Activated CD8-positive, alpha-beta memory T cell treated with anti-CD3 and anti-CD28 coated beads, Interleukin-2, amount 10 ng/mL, durations not matched to agents 7 days and 5 days (primary cell): ENCODE data around the gene CCDC124. TPM values are rescaled to one million over a fixed set of nuclear protein-coding genes. Genes with fewer than 3 reads are reported as not detected.
"Not testable (repeated sequence)": the region's sequence is repeated elsewhere in the genome, so short reads cannot be mapped to it uniquely, and the experiment has no call there.

Source experiments
- ATAC-seq: fragments of 150-1000 bp; cut with Tn5 transposase; one replicate; pipeline ENCODE4 v1.10.0; 2021; ENCODE audit warnings: moderate library complexity
- CTCF ChIA-PET: fragments of 350-600 bp; sonication (Branson Sonifier 250); formaldehyde crosslinking; loops from one replicate; lab custom pipeline; 2021; ENCODE audit warnings: antibody characterized with exemption; lab: Charles Lee
- DNase-seq: peaks from one replicate; pipeline ENCODE4 v3.0.0-alpha.2; 2020
- H3K27ac Mint-ChIP-seq: one replicate; pipeline ENCODE4 v1.8.0; 2021; ENCODE audit warnings: mild to moderate bottlenecking, mixed read lengths
- H3K27me3 Mint-ChIP-seq: one replicate; pipeline ENCODE4 v1.8.0; 2021; ENCODE audit warnings: mixed read lengths
- H3K36me3 Mint-ChIP-seq: one replicate; pipeline ENCODE4 v1.8.0; 2021; ENCODE audit warnings: mild to moderate bottlenecking, mixed read lengths
- H3K4me1 Mint-ChIP-seq: one replicate; pipeline ENCODE4 v1.8.0; 2021; ENCODE audit warnings: mixed read lengths
- H3K4me3 Mint-ChIP-seq: one replicate; pipeline ENCODE4 v1.8.0; 2021; ENCODE audit warnings: mild to moderate bottlenecking, moderate library complexity, mixed read lengths
- H3K9me3 Mint-ChIP-seq: one replicate; pipeline ENCODE4 v1.8.0; 2022; ENCODE audit warnings: low read depth, mixed read lengths
- total RNA-seq, 2 experiments: library from RNA; stranded (reverse); gene quantifications; one replicate each; pipeline ENCODE4 v1.2.3, GENCODE V29; 2021

CCDC124 gene
- total RNA-seq, 2 experiments from 2014 or later = 83.8 to 101 TPM

DNA sequence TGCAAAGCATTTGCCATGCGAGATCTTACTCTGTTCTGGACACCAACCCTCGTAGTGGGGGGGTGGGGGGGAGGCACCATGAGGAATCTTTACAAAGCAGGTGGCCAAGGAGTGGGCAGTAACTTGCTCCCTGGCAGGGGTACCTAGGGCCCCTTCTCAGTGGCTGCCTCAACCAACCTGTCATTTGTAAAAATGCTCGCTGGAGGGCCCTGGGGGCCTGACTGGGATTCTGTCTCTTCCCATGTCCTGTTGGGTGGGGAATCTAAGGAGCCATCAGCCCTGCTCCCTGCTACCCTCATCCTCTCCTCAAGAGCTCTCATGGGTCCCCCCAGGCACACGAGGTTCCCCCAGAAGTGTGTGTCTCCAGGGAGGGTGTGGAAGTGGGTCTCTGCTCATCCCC lies 35.5 kb downstream of the CCDC124 start:
- no peak overlapping the region for H3K4me3 Mint-ChIP-seq
- peaks cover 2% of the 10 kb centered on the region for H3K4me1 Mint-ChIP-seq
- CTCF ChIA-PET = interaction anchor here (1.2 to 6.9 kb wide), 3 partner anchors 27 to 182 kb away, joined by 3 to 34 read pairs (median 4); no protein-coding TSS in a partner anchor
- DNase-seq (no peak), ATAC-seq (no peak)
- H3K27me3 Mint-ChIP-seq = peaks cover 41% of the 10 kb centered on the region
- no peaks in the 10 kb centered on the region for H3K9me3 Mint-ChIP-seq
- no peaks in the 10 kb centered on the region for H3K36me3 Mint-ChIP-seq
- no peak overlapping the region for H3K27ac Mint-ChIP-seq

DNA sequence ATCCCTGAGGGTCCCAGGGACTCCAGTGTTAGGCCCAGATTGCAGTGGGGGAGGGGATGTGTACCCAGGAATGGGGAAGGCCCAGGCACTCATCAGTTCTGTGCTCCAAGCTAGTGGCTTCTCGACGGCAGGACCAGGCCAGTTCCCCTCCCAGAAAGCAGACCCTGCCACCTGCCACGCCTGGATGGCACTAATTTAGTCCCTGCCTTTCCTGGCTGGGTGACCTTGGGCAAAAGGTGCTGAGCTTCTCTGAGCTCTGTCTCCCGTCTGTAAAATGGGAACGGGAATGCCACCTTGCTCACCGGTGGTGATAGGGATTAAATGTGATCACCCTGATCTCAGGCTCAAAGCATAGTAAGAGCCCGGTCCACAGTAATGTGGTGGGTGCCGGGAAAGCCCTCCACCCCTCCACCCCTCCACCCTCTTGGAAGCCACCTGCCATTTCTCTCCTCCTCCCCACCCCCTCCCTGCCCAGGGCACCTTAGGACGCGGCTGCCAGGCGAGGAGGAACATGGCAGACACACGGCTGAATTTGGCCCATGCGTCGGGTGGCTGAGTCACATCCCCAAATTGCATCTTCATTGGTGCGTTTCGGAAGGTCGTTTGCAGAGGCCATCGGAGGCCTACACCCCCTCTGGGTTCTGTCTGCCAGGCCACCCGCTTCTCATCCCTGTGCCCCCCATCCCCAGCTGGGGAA lies 36.4 kb downstream of the CCDC124 start:
- no peaks in the 10 kb centered on the region for H3K9me3 Mint-ChIP-seq
- no peak overlapping the region for H3K4me3 Mint-ChIP-seq
- H3K36me3 Mint-ChIP-seq = no peaks in the 10 kb centered on the region
- peaks cover 34% of the 10 kb centered on the region for H3K27me3 Mint-ChIP-seq
- no peak overlapping the region for H3K27ac Mint-ChIP-seq
- DNase-seq (no peak), ATAC-seq (no peak)
- peaks cover 2% of the 10 kb centered on the region for H3K4me1 Mint-ChIP-seq
- CTCF ChIA-PET = interaction anchor here (0.5 to 6.9 kb wide), 4 partner anchors 26 to 182 kb away, joined by 3 to 34 read pairs (median 4); no protein-coding TSS in a partner anchor

GRCh38 chr19:17972230-17972629 lies 39.4 kb downstream of the CCDC124 start:
- Mint-ChIP-seq H3K9me3 (no peaks in the 10 kb centered on the region), H3K27ac (no peak overlapping the region), H3K36me3 (no peaks in the 10 kb centered on the region), H3K4me1 (peaks cover 2% of the 10 kb centered on the region), H3K27me3 (peaks cover 8% of the 10 kb centered on the region), H3K4me3 (no peak overlapping the region)
- CTCF ChIA-PET = no interaction called here
- no peak for ATAC-seq
- DNase-seq = no peak

- DNase-seq = no peak
- Mint-ChIP-seq H3K27ac (no peak overlapping the region), H3K4me3 (no peak overlapping the region), H3K9me3 (no peaks in the 10 kb centered on the region), H3K27me3 (peaks cover 4% of the 10 kb centered on the region), H3K4me1 (no peaks in the 10 kb centered on the region), H3K36me3 (no peaks in the 10 kb centered on the region)
- no peak for ATAC-seq
- CTCF ChIA-PET = no interaction called here
Observed at GRCh38 chr19:17973759-17974158, 40.9 kb downstream of the CCDC124 start.

GRCh38 chr19:17974551-17974950 lies 41.7 kb downstream of the CCDC124 start:
- H3K27ac Mint-ChIP-seq = no peak overlapping the region
- DNase-seq = no peak
- H3K4me3 Mint-ChIP-seq = no peak overlapping the region
- H3K9me3 Mint-ChIP-seq = no peaks in the 10 kb centered on the region
- peak; percentile 33 for ATAC-seq
- peaks cover 8% of the 10 kb centered on the region for H3K27me3 Mint-ChIP-seq
- H3K4me1 Mint-ChIP-seq = peaks cover 1% of the 10 kb centered on the region
- no peaks in the 10 kb centered on the region for H3K36me3 Mint-ChIP-seq
- CTCF ChIA-PET = no interaction called here

- H3K27ac Mint-ChIP-seq = no peak overlapping the region
- ATAC-seq (no peak), DNase-seq (no peak)
- CTCF ChIA-PET = no interaction called here
- no peaks in the 10 kb centered on the region for H3K36me3 Mint-ChIP-seq
- no peaks in the 10 kb centered on the region for H3K9me3 Mint-ChIP-seq
- peaks cover 3% of the 10 kb centered on the region for H3K4me1 Mint-ChIP-seq
- H3K4me3 Mint-ChIP-seq = no peak overlapping the region
- H3K27me3 Mint-ChIP-seq = peaks cover 10% of the 10 kb centered on the region
Observed at GRCh38 chr19:17975032-17975431, 42.2 kb downstream of the CCDC124 start.

DNA sequence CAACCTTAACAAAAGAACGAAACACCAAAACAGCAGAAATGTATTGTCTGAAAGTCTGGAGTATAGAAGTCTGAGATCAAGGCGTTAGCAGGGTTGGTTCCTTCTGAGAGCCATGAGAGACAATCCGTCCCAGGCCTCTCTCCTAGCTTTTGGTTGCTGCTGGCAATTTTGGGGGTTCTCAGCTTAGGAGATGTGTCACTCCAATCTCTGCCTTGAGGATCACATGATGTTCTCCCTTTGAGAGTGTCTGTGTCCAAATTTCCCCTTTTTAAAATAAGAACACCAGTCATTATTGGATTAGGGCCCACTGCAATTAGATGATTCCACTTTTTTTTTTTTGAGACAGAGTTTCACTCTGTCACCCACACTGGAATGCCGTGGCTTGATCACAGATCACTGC lies 44.2 kb downstream of the CCDC124 start:
- Mint-ChIP-seq H3K4me3 (no peak overlapping the region), H3K9me3 (no peaks in the 10 kb centered on the region), H3K36me3 (no peaks in the 10 kb centered on the region), H3K4me1 (peaks cover 3% of the 10 kb centered on the region), H3K27ac (no peak overlapping the region), H3K27me3 (peaks cover 15% of the 10 kb centered on the region)
- DNase-seq (no peak), ATAC-seq (no peak)
- CTCF ChIA-PET = interaction anchor here (1.6 kb wide), 1 partner anchor 39 kb away, joined by 4 read pairs; no protein-coding TSS in a partner anchor

DNA sequence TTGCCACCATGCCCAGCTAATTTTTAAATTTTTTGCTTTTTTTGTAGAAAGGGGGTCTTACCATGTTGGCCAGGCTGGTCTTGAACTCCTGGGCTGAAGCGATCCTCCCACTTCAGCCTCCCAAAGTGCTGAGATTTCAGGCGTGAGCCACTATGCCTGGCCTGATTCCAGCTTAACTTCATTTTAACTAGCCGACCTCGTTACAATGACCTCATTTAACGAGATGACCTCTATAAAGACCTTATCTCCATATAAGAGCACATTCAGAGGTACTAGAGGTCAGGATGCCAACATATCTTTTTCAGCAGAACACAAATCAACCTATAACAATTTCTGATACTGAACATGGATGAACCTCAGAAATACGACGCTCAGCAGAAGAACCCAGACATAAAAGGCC lies 44.7 kb downstream of the CCDC124 start:
- no peak for DNase-seq
- CTCF ChIA-PET = interaction anchor here (1.3 to 1.7 kb wide), 3 partner anchors 20 to 79 kb away, joined by 3 to 4 read pairs (median 4); no protein-coding TSS in a partner anchor
- no peak for ATAC-seq
- peaks cover 3% of the 10 kb centered on the region for H3K4me1 Mint-ChIP-seq
- H3K36me3 Mint-ChIP-seq = no peaks in the 10 kb centered on the region
- no peaks in the 10 kb centered on the region for H3K9me3 Mint-ChIP-seq
- H3K4me3 Mint-ChIP-seq = no peak overlapping the region
- peaks cover 15% of the 10 kb centered on the region for H3K27me3 Mint-ChIP-seq
- H3K27ac Mint-ChIP-seq = no peak overlapping the region

DNA sequence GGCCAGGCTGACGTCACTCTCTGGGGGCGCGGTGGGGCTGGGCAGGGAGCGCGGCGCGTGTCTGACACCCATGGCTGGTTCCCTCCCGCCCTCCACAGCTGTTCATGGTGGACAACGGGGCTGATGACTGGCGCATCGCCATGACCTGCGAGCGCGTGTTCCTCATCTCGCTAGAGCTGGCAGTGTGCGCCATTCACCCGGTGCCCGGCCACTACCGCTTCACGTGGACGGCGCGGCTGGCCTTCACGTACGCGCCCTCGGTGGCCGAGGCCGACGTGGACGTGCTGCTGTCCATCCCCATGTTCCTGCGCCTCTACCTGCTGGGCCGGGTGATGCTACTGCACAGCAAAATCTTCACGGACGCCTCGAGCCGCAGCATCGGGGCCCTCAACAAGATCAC lies 48.8 kb downstream of the CCDC124 start:
- Mint-ChIP-seq H3K36me3 (no peaks in the 10 kb centered on the region), H3K4me3 (no peak overlapping the region), H3K27me3 (peaks cover 15% of the 10 kb centered on the region), H3K9me3 (no peaks in the 10 kb centered on the region), H3K4me1 (peaks cover 3% of the 10 kb centered on the region), H3K27ac (no peak overlapping the region)
- CTCF ChIA-PET = interaction anchor here (1.0 kb wide), 1 partner anchor 15 kb away, joined by 3 read pairs; no protein-coding TSS in a partner anchor
- no peak for DNase-seq
- no peak for ATAC-seq

- Mint-ChIP-seq H3K36me3 (no peaks in the 10 kb centered on the region), H3K27me3 (peaks cover 15% of the 10 kb centered on the region), H3K4me3 (no peak overlapping the region), H3K27ac (no peak overlapping the region), H3K9me3 (no peaks in the 10 kb centered on the region), H3K4me1 (peaks cover 3% of the 10 kb centered on the region)
- no peak for ATAC-seq
- CTCF ChIA-PET = interaction anchor here (1.0 kb wide), 1 partner anchor 14 kb away, joined by 3 read pairs; no protein-coding TSS in a partner anchor
- no peak for DNase-seq
Observed at GRCh38 chr19:17982430-17982829, 49.6 kb downstream of the CCDC124 start.

GRCh38 chr19:17985037-17985818 lies 52.4 kb downstream of the CCDC124 start:
- H3K4me1 Mint-ChIP-seq = no peaks in the 10 kb centered on the region
- no peak overlapping the region for H3K27ac Mint-ChIP-seq
- H3K4me3 Mint-ChIP-seq = no peak overlapping the region
- H3K36me3 Mint-ChIP-seq = no peaks in the 10 kb centered on the region
- DNase-seq (no peak), ATAC-seq (no peak)
- CTCF ChIA-PET = no interaction called here
- H3K27me3 Mint-ChIP-seq = peaks cover 4% of the 10 kb centered on the region
- no peaks in the 10 kb centered on the region for H3K9me3 Mint-ChIP-seq

DNA sequence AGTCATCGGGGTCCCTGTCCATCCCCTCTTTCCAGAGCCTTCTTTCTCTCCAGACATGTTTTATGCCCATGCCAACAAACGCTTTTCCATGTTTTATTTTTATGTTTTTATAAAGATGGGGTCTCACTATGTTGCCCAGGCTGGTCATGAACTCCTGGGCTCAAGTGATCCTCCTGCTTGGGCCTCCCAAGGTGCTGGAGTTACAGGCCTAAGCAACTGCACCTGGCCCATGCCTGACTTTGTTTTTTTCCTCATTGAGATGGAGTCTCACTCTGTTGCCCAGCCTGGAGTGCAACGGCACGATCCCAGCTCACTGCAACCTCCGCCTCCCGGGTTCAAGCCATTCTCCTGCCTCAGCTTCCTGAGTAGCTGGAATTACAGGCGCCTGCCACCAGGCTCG lies 53.8 kb downstream of the CCDC124 start:
- CTCF ChIA-PET = not testable (repeated sequence)

DNA sequence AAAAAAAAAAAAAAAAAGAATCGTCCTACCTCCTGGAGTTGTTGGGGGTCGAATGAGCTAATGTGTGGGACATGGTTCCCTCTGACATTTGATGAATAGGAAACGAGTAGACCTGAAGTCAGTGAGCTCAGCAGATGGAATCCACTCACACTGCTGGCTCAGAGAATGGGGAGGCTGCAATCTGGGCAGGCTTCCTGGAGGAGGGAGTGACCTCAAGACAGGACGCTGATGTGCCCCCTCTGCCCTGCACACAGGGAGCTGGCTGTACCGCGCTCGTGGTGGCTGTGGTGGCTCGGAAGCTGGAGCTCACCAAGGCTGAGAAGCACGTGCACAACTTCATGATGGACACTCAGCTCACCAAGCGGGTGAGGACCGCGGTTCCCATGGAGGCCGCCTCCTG lies 55.3 kb downstream of the CCDC124 start:
- no peak overlapping the region for H3K27ac Mint-ChIP-seq
- ATAC-seq = no peak
- H3K4me1 Mint-ChIP-seq = no peaks in the 10 kb centered on the region
- no peaks in the 10 kb centered on the region for H3K9me3 Mint-ChIP-seq
- H3K27me3 Mint-ChIP-seq = no peaks in the 10 kb centered on the region
- no peak for DNase-seq
- CTCF ChIA-PET = interaction anchor here (1.8 kb wide), 1 partner anchor 10 kb away, joined by 5 read pairs; no protein-coding TSS in a partner anchor
- H3K36me3 Mint-ChIP-seq = no peaks in the 10 kb centered on the region
- H3K4me3 Mint-ChIP-seq = no peak overlapping the region

More for the DNA sequence above, 53.8 kb downstream of the CCDC124 start:
- ATAC-seq, H3K27ac Mint-ChIP-seq, H3K4me1 Mint-ChIP-seq, H3K9me3 Mint-ChIP-seq, H3K36me3 Mint-ChIP-seq, H3K27me3 Mint-ChIP-seq, H3K4me3 Mint-ChIP-seq, DNase-seq: not testable (repeated sequence)
